Sigmoid colon (tissue), 7 donors: ENCODE data around the gene PDZRN4. TPM values are rescaled to one million over a fixed set of nuclear protein-coding genes. Genes with fewer than 3 reads are reported as not detected.

Experiments
- DNase-seq: peaks from one replicate; pipeline ENCODE4 v3.0.0-alpha.2; 2019
- H3K27ac ChIP-seq, 4 donors: fragments of 200-600 bp; sonication (generic); one replicate each; pipeline ENCODE4 v1.5.1; 2016 to 2019; ENCODE audit warnings: mild to moderate bottlenecking in 1 of 4
- H3K27me3 ChIP-seq, 3 donors: fragments of 200-600 bp; sonication (generic); one replicate each; pipeline ENCODE4 v1.5.1; 2019; ENCODE audit warnings: mild to moderate bottlenecking in 1 of 3
- H3K36me3 ChIP-seq, 4 donors: fragments of 200-600 bp; sonication (generic); one replicate each; pipeline ENCODE4 v1.5.1; 2016 to 2019
- H3K4me1 ChIP-seq, 4 donors: fragments of 200-600 bp; sonication (generic); one replicate each; pipeline ENCODE4 v1.5.1; 2017 to 2019
- H3K4me3 ChIP-seq, 4 donors: fragments of 200-600 bp; sonication (generic); one replicate each; pipeline ENCODE4 v1.5.1; 2017 to 2019; ENCODE audit warnings: mild to moderate bottlenecking in 2 of 4, moderate library complexity in 1 of 4
- H3K9me3 ChIP-seq, 4 donors: fragments of 200-600 bp in 3 of 4; sonication (generic) in 3 of 4; one replicate each; pipeline versions ENCODE4 v1.5.1 to v1.6.1; 2013 to 2019
- CTCF ChIP-seq, 4 experiments: fragments of 450-650 bp in 3 of 4; fragments of 200-600 bp in 1 of 4; IDR thresholded peaks; one replicate each; pipeline ENCODE4 v1.5.1; 2016 to 2019; ENCODE audit warnings: antibody characterized with exemption in 4 of 4, mild to moderate bottlenecking in 3 of 4, moderate library complexity in 2 of 4
- EP300 ChIP-seq, 4 donors: sonication (generic); formaldehyde crosslinking; IDR thresholded peaks; one replicate each; pipeline ENCODE4 v1.6.1; 2017; ENCODE audit warnings: antibody characterized with exemption in 4 of 4
- POLR2A ChIP-seq, 2 donors: fragments of 450-650 bp; IDR thresholded peaks; one replicate each; pipeline ENCODE4 v1.6.1; 2016; ENCODE audit warnings: antibody characterized with exemption in 2 of 2, mild to moderate bottlenecking in 2 of 2, moderate library complexity in 2 of 2
- POLR2AphosphoS5 ChIP-seq, 4 donors: sonication (generic); formaldehyde crosslinking; IDR thresholded peaks; one replicate each; pipeline ENCODE4 v1.6.1; 2017; ENCODE audit warnings: antibody characterized with exemption in 4 of 4
- WGBS, 2 donors: extraction: QIAGEN DNeasy Blood & Tissue Kit; methylation state at CpG; one replicate each; pipeline ENCODE4 v1.1.7; 2013; 5-methylcytosine and 5-hydroxymethylcytosine counted together
- intact Hi-C: fragments of 100-400 bp; cut with DNase I; formaldehyde crosslinking; loops from one replicate; pipeline ENCODE4 v1.15.1; 2023
- polyA plus RNA-seq, 3 donors: library from polyadenylated mRNA; stranded (reverse); fragments of 200-250 nt; gene quantifications; one replicate each; pipeline ENCODE4 v1.2.3, GENCODE V29; 2013
- total RNA-seq, 4 donors: library from RNA; depleted of rRNA; stranded (reverse); fragments of >200 nt; gene quantifications; one replicate each; pipeline ENCODE4 v1.1.0, GENCODE V29; 2016
- donor health status: healthy with polysubstance abuse.
- donor health status: Bipolar disorder and iron deficiency.
- donor health status: healthy.

Gene PDZRN4
- total and polyA plus RNA-seq, 7 donors: 0.23 to 98.1 (median 71.5) TPM

GRCh38 chr12:41362510-41362909, 174.4 kb downstream of the PDZRN4 start:
- Histone ChIP-seq H3K27me3 (no peaks in the 10 kb centered on the region), H3K4me3 (no peak overlapping the region), H3K4me1 (peaks cover 0 to 14% (median 4%) of the 10 kb centered on the region in 4 donors), H3K27ac (no peak overlapping the region), H3K9me3 (no peaks in the 10 kb centered on the region), H3K36me3 (no peaks in the 10 kb centered on the region)
- no peak for DNase-seq
- 67 to 76% methylated on average over 1 of the region's 1 CpG for WGBS, 2 donors
- TF ChIP-seq POLR2AphosphoS5 (IDR thresholded peaks at IDR 0.05): no peak
- TF ChIP-seq EP300 (IDR thresholded peaks at IDR 0.05): no peak
- no peak for TF ChIP-seq CTCF (IDR thresholded peaks at IDR 0.05)
- no peak for TF ChIP-seq POLR2A (IDR thresholded peaks at IDR 0.05)
- intact Hi-C loops: no loop called here

GRCh38 chr12:41362931-41363330, 174.8 kb downstream of the PDZRN4 start:
- intact Hi-C loops: no loop called here
- TF ChIP-seq POLR2AphosphoS5 (IDR thresholded peaks at IDR 0.05): no peak
- no peak for TF ChIP-seq POLR2A (IDR thresholded peaks at IDR 0.05)
- TF ChIP-seq CTCF (IDR thresholded peaks at IDR 0.05): no peak
- no peak for TF ChIP-seq EP300 (IDR thresholded peaks at IDR 0.05)

GRCh38 chr12:41364211-41364610, 176.1 kb downstream of the PDZRN4 start:
- no peak for DNase-seq
- intact Hi-C loops: no loop called here

More at GRCh38 chr12:41362931-41363330, 174.8 kb downstream of the PDZRN4 start:
- H3K27me3 ChIP-seq: no peaks in the 10 kb centered on the region
- peaks cover 0 to 14% (median 4%) of the 10 kb centered on the region in 4 donors for H3K4me1 ChIP-seq
- no peak overlapping the region for H3K4me3 ChIP-seq
- no peak for DNase-seq
- H3K27ac ChIP-seq: no peak overlapping the region
- no peaks in the 10 kb centered on the region for H3K36me3 ChIP-seq
- no peaks in the 10 kb centered on the region for H3K9me3 ChIP-seq

GRCh38 chr12:41365653-41366171, 177.6 kb downstream of the PDZRN4 start:
- no peak overlapping the region for H3K27ac ChIP-seq
- TF ChIP-seq POLR2AphosphoS5 (IDR thresholded peaks at IDR 0.05) (no peak), EP300 (IDR thresholded peaks at IDR 0.05) (no peak), POLR2A (IDR thresholded peaks at IDR 0.05) (no peak), CTCF (IDR thresholded peaks at IDR 0.05) (no peak)
- DNase-seq: no peak
- intact Hi-C loops: no loop called here
- H3K36me3 ChIP-seq: no peaks in the 10 kb centered on the region
- WGBS, 2 donors: 6 to 47% methylated on average over 2 of the region's 2 CpGs
- no peaks in the 10 kb centered on the region for H3K9me3 ChIP-seq
- H3K27me3 ChIP-seq: no peaks in the 10 kb centered on the region
- H3K4me3 ChIP-seq: no peak overlapping the region
- H3K4me1 ChIP-seq: peaks cover 0 to 14% (median 4%) of the 10 kb centered on the region in 4 donors

More at GRCh38 chr12:41364211-41364610, 176.1 kb downstream of the PDZRN4 start:
- no peak overlapping the region for H3K4me3 ChIP-seq
- peaks cover 0 to 14% (median 4%) of the 10 kb centered on the region in 4 donors for H3K4me1 ChIP-seq
- H3K36me3 ChIP-seq: no peaks in the 10 kb centered on the region
- WGBS, 2 donors: 87 to 94% methylated on average over 1 of the region's 1 CpG
- no peak overlapping the region for H3K27ac ChIP-seq
- H3K9me3 ChIP-seq: no peaks in the 10 kb centered on the region
- TF ChIP-seq POLR2AphosphoS5 (IDR thresholded peaks at IDR 0.05) (no peak), CTCF (IDR thresholded peaks at IDR 0.05) (no peak), EP300 (IDR thresholded peaks at IDR 0.05) (no peak), POLR2A (IDR thresholded peaks at IDR 0.05) (no peak)
- H3K27me3 ChIP-seq: no peaks in the 10 kb centered on the region
